Esophagus mucosa (tissue), 1 donor: ENCODE data around the gene GPATCH8. TPM values are rescaled to one million over a fixed set of nuclear protein-coding genes. Genes with fewer than 3 reads are reported as not detected.
"Not testable (repeated sequence)": the region's sequence is repeated elsewhere in the genome, so short reads cannot be mapped to it uniquely, and the experiment has no call there.

Source experiments
- ATAC-seq: fragments of 200-7000 bp; cut with Tn5 transposase; one replicate; pipeline ENCODE4 v1.9.1; 2020
- total RNA-seq: library from RNA; stranded (reverse); gene quantifications from one replicate; pipeline ENCODE4 v1.2.4, GENCODE V29; 2023
- donor health status: DM: yes; HTN: yes; CAD: no.

Gene GPATCH8
- total RNA-seq, 1 donor from 2014 or later, result 24.7 TPM

DNA sequence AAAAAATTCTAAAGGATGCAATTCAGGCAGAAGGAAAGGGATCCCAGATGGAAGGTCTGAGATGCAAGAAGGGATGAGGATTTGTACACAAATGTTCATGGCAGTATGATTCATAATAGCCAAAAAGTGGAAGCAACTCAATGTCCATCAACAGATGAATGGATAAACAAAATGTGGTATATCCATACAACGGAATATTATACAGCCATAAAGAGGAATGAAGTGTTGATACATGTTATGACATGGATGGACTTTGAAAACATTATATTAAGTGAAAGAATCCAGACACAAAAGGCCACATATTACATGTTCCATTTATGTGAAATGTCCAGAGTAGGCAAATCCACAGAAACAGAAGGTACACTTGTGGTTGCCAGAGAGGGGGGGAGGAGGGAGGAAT lies 23.9 kb upstream of the GPATCH8 start:
- ATAC-seq, result no peak

DNA sequence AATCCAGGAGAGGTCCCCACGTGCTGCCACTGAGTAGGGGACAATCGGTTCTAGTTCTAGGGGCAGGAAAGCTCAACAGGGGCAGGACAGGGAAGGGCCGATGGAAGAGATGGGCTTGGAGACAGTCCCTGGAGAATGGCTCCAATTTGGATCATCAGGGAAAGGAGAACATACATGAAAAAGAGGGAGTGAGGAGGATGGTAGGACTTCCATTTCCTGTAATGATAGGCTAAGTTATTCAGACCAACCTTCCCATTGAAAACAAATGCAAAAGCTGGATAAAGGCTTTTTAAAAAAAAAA lies 20.4 kb upstream of the GPATCH8 start:
- no peak for ATAC-seq

GRCh38 chr17:44522883-44523671 lies 19.9 kb upstream of the GPATCH8 start:
- peak; percentile 79 for ATAC-seq

DNA sequence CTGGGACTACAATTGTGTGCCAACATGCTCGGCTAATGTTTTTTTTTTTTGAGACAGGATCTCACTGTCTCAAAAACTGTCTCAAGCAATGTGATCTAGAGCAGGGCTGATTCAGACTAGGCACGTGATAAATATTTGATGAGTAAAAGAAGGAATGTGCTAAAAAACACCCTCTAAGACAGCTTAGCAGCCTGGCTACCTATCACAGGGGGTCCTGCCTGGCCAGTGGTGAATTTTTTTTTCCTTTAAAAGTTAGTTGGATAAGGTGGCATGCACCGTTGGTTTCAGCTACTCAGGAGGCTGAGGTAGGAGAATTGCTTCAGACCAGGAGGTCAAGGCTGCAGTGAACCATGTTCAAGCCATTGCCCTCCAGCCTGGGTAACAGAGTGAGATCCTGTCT lies 14.8 kb upstream of the GPATCH8 start:
- no peak for ATAC-seq

DNA sequence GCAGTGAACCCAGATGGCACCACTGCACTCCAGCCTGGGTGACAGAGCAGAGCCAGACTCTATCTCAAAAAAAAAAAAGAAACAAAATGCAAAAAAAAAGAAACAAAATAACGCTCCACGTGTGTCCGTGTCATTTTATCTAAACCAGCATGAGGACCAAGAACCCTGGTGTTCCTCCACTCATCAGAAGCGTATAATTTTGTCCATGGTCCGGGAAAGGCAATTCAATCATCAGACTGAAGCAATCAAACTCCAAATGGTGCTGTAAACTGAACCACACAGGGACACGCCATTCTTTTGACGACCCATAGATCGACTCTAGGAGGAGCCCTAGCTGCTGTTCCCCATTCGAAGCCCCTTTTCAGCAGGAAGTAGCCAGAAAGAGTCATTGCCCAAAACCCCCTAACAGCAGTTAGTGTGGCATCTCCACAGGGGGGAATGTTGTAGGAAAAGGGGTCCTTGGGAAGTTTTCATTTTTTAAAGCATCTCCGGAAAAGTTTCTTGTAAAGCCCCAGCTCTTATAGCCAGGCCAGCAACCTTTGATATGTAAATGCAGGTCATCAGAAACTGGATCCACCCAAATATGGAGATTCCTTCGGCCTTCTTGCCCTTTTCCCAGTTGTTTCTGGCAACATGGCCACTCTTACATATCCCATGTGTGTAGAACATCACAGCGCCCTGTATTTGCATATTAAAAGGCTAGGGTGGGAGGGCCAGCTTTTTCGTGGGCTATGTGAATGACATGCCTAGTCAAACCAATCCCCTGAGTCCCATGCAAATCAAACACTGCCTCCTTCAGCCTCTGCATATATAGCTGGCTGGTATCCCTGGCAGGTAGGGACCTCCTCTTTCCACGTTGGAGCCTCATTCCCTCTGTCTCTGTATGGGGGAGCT lies 8.3 kb upstream of the GPATCH8 start:
- not testable (repeated sequence) for ATAC-seq

GRCh38 chr17:44506939-44507604 lies 3.9 kb upstream of the GPATCH8 start:
- ATAC-seq, result not testable (repeated sequence)

- ATAC-seq, result peak; percentile 35
These were observed 534 bp downstream of the GPATCH8 start for GRCh38 chr17:44502598-44503146.

- no peak for ATAC-seq
These were observed 1.3 kb downstream of the GPATCH8 start for GRCh38 chr17:44501866-44502375.

DNA sequence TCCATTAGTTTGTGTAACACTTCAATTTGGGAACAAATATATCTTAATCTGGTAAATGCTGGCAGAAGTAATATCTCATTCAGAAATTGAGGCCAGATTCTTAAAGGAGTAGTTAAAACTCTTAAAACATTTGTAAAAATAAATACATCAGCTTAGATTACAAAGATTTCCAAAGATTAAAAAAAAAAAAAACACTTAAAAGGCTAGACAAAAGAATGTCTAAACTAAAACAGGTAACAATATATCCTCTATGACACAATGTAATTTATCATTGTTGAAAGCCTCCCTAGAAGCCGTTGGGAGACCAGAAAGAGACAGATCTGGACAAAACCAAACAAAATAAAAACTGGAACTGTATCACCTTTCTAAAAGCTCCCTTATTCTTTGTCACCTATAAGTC lies 3.5 kb downstream of the GPATCH8 start:
- no peak for ATAC-seq

DNA sequence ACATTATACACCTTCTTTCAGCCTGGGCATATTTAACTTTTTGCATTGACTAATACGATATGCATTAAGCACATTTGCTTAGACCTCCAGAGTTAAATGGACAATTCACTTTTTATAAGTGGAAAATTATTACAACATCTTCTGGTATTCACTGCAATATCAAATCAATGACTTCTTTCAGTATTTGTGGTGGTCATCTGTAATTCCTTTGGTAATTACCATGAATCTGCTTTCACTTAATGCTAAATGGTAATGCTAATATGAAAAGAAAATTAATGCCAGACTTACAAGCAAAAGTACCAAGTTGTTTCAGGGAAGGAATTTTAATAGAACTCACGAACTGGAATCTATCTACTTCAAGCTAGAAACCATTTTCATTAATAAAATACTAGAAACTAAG lies 6.4 kb downstream of the GPATCH8 start:
- no peak for ATAC-seq

GRCh38 chr17:44493339-44493738 lies 9.9 kb downstream of the GPATCH8 start:
- ATAC-seq, result no peak

DNA sequence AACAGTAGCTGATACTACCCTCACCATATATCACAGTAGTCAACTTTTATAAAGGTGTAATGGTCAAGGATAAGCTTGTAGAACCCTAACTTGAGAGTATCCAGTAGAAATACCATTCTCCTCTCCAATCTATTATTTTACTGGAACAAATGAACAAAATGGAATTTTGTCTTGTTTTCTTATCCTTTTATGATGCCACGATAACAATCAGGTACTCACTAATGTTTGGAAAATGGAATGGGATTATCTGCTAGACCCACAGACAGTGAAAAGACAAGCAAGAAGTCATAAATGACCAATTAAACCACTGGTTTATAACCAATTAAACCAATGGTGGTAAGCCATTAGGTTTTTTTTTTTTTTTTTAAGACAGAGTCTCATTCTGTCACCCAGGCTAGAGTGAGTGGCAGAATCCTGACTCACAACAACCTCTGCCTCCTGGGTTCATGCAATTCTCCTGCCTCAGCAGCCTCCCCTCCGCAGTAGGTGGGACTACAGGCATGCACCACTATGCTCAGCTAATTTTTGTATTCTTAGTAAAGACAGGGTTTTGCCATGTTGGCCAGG lies 10.4 kb downstream of the GPATCH8 start:
- no peak for ATAC-seq

DNA sequence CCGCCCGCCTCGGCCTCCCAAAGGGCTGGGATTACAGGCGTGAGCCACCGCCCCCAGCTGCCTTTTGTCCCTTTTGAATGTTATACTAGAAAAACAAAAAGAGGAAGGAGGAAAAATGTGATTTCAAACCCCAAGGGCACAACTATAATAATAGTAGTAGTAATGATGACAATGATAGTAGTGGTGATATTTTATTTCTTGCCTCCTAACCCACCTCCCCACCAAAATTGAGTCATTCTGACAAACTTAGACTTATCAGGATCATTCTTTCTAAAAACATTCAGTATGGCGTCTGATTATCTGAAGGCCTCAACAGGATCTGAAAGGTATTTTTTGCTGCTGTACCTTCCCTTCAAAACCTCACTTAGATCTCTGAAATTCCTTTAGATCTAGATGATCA lies 13.6 kb downstream of the GPATCH8 start:
- no peak for ATAC-seq

DNA sequence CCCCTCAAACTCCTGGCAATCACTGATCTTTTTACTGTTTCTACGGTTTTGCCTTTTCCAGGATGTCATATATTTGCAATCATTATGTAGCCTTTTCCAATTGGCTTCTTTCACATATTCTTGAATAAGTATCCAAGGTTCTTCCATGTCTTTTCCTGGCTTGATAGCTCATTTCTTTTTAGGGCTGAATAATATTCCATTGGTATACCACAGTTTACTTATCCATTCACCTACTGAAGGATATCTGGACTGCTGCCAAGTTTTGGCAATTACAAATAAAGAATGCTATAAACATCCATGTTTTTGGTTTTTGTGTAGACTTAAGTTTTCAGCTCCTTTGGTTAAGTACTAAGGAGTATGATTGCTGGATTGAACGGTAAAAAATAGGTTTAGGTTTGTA lies 16.0 kb downstream of the GPATCH8 start:
- ATAC-seq, result no peak

GRCh38 chr17:44473367-44473766 lies 29.8 kb downstream of the GPATCH8 start:
- no peak for ATAC-seq

DNA sequence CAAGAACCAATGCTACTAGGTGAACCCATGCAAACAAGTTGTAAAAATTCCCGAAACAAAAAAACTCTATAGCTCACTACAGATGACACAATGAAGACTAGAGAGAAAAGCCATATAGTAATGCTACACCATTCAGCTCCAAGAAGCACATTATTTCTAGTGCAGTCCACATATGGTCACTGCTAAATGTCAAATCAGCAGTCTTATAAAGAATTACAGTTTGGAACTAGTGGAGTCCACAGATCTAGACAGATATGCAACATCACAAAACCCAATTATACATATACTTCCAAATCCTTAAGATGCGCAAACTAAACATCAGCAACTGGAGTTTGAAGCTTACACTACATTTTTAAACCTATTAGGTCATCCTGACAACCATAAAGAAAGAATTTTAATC lies 33.5 kb downstream of the GPATCH8 start:
- ATAC-seq, result no peak

GRCh38 chr17:44467108-44467507 lies 36.1 kb downstream of the GPATCH8 start:
- no peak for ATAC-seq

- ATAC-seq, result no peak
These were observed 36.9 kb downstream of the GPATCH8 start for GRCh38 chr17:44466339-44466738.

- ATAC-seq, result no peak
These were observed 37.3 kb downstream of the GPATCH8 start for GRCh38 chr17:44465897-44466296.

- ATAC-seq, result no peak
These were observed 37.9 kb downstream of the GPATCH8 start for GRCh38 chr17:44465276-44465675.

GRCh38 chr17:44464037-44464436 lies 39.2 kb downstream of the GPATCH8 start:
- ATAC-seq, result peak; percentile 43

DNA sequence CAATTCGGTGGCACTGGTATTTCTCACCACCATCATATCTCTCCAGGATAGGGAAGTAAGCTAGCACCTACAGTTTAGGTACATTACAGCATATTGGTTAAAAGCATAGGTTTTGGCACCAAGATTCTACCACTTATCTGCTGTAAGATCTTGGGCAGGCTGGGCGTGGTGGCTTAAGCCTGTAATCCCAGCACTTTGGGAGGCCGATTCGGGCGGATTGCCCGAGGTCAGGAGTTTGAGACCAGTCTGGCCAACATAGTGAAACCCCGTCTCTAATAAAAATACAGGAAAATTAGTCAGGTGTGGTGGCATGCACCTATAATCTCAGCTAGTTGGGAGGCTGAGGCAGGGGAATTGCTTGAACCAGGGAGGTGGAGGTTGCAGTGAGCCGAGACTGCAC lies 51.4 kb downstream of the GPATCH8 start:
- ATAC-seq, result no peak
